GM21825 (cell line): ENCODE results near the gene FFAR2.
A peak's percentile ranks its signal among the peaks of the same experiment; 100 is the strongest.

Experiments used
- ATAC-seq: cut with Tn5 transposase; IDR thresholded peaks from one replicate; pipeline ENCODE4 v1.9.1; 2021; ENCODE audit warnings: mild to moderate bottlenecking, moderate library complexity; ENCODE audit not compliant: unreplicated experiment

FFAR2 gene

GRCh38 chr19:35484252-35485036 lies 36.4 kb downstream of the FFAR2 start:
- peak; percentile 74 for ATAC-seq

GRCh38 chr19:35486268-35486708 lies 38.2 kb downstream of the FFAR2 start:
- no peak for ATAC-seq

GRCh38 chr19:35487656-35488182 lies 39.7 kb downstream of the FFAR2 start:
- ATAC-seq, result no peak

GRCh38 chr19:35488677-35489076 lies 40.6 kb downstream of the FFAR2 start:
- no peak for ATAC-seq

GRCh38 chr19:35490364-35490763 lies 42.3 kb downstream of the FFAR2 start, which contains the start of gene KRTDAP:
Gene KRTDAP, minus strand, starts transcription at chr19:35490464. Its CDS starts 22 bp downstream, at chr19:35490442.
- ATAC-seq, result no peak

- no peak for ATAC-seq
Observed at GRCh38 chr19:35491836-35492360, 43.8 kb downstream of the FFAR2 start.

- ATAC-seq, result no peak
Observed at GRCh38 chr19:35493971-35494370, 45.9 kb downstream of the FFAR2 start.

- ATAC-seq, result no peak
Observed at GRCh38 chr19:35495107-35496064, 47.3 kb downstream of the FFAR2 start.

GRCh38 chr19:35497406-35497805 lies 49.3 kb downstream of the FFAR2 start:
- no peak for ATAC-seq

GRCh38 chr19:35498220-35498619 lies 50.2 kb downstream of the FFAR2 start:
- no peak for ATAC-seq

GRCh38 chr19:35498984-35499527 lies 51.0 kb downstream of the FFAR2 start:
- no peak for ATAC-seq

- no peak for ATAC-seq
Observed at GRCh38 chr19:35500611-35501010, 52.6 kb downstream of the FFAR2 start.
